A172 (cell line): ENCODE measurements around the gene TMEM231. TPM values are rescaled to one million over a fixed set of nuclear protein-coding genes. Genes with fewer than 3 reads are reported as not detected.
"Not testable (repeated sequence)": the region's sequence is repeated elsewhere in the genome, so short reads cannot be mapped to it uniquely, and the experiment has no call there.

ENCODE experiments used
- DNase-seq: peaks from one replicate; pipeline ENCODE4 v3.0.0-alpha.2; 2015; ENCODE audit warnings: low spot score
- total RNA-seq: library from RNA; depleted of rRNA; stranded (reverse); fragments of >200 nt; shearing (Covaris generic); gene quantifications from 2 replicates; pipeline ENCODE4 v1.2.3, GENCODE V29; 2014

Gene TMEM231
- total RNA-seq, 1 experiment from 2014 or later: 13.7 TPM

DNA sequence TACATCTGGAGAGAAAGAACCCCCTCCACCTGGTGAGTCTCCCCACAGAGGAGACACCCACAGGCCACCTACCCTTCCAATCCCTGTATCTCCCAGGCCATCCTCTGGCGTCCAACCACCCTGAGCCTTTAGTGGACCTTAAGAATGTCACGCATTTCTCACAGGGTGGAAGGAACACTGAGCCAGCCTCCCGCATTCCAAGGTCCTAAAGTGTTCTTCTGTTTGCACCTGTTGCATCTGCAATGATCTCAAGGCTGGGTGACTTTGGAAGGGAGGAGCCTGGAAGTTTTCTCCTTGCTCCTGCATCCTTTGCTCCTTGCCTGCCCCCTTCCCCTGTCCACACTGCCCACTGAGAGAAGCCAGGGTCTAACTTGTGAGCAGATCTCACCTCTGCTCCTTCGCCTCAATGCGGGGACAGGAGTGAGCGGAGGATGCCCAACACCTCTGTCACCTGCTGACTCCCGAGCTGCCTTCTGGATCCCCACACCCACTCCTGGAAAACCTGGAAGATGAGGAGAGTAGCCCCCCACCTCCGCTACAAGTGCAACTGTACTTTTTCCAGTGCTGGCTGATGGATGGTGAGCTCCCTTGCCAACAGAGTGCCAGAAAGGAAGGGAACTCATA, 23.8 kb downstream of the TMEM231 start:
- DNase-seq: no peak

DNA sequence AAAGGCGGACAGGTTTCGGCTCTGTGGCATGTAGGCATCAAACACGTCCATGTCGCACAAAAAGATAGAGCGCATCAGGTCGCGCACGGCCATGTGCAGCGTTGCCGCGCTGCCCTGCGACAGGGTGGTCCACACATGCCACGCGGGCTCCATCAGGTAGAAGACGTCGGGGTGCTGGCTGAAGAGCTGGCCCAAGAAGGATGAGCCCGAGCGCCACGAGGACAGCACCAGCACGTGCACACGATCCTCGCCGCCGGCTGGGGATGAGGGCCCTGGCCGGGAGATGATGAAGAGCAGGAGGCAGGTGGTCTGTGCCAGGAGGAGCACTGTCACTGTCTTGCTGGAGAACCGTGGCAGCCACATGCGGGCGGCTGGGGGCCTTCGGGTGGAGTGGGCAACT, 26.1 kb downstream of the TMEM231 start:
- DNase-seq: no peak

DNA sequence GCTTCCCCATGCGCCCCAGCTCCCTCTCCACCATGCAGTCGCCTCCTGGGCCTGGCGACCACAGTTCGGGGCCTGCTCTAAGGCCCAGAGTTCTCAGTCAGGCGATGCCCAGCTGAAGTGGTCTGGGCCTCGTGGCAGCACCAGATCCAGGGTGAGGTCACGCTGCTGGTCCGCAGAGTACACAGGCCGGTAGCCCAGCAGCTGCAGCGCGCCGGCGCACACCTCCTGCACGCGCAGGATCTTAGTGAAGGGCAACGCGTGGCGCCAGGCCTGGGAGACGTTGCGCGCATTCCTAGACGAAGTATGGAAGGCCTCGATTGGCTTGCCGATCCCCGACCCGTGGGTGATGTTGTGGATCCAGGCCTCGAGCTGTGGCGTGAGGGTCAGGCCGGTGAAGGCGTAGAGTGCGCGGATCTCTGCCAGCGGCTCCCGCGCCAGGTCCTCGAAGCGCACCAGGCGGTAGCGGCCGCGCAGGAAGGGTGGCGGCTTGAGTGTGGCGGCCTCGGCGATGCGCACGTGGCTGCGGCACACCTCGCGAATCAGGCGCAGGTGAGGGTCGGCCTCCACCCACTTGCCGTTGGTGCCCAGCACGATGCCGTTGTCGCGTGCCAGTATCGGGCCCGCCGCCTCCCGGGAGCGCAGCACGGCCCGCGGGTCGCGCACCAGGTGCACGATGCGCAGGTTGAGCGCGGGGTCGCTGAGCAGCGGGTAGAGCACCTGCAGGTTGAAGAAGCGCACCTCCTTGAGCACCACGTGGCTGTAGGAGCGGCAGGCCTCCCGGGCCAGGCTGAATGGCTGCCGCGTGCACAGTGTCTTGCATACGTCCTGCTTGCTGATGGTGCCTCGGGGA, 26.8 kb downstream of the TMEM231 start:
- no peak for DNase-seq

DNA sequence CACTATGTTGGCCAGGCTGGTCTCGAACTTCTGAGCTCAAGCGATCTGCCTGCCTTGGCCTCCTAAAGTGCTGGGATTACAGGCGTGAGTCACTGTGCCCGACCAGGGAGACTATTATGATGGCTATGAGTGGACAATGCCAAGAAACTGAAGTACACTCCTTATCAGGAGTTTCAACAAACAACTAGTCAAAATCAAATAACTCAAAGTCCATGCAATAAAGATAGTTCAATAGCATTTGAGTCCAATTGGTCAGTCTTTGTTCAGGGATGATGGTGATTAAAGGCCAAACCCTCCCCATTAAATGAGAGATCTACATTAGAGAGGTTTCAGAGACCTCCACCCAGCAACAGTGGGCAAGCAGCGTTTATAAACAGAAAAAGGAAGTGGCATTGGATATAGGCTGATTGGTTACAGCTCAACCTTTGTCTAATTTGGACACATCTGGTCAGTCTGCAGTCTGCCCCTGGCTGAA, 28.2 kb downstream of the TMEM231 start:
- no peak for DNase-seq

DNA sequence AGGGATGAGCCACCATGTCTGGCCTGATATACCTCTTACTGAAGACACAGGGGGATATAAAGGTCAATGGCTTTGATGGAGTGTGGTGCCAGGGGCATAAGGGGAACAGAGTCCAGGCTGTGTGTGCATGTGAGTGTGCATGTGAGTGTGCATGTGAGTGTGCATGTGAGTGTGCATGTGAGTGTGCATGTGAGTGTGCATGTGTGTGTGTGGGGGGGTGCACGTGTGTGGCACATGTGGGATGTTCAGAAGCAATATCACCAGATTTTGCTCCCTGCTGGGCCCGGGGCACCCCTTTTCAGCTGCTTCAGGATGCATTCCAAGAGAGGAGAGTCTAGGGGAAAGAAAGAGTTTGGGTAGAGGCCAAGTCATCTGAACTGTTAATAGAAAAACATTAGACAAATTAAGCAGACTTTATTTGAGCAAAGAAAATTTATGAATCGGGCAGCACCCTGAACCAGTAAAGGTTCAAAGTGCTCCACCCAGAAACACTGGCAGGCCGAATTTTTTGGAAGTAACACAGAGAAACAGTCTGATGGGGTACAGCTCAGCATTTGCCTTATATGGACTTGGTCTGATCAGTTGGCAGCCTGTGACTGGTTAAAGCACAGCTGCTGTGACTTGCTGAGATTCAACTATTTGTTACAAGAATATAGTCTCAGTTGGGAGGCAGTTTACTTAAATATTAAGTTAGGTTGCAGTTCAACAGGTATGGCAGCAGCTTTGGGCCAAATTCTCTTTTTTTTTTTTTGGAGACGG, 29.8 kb downstream of the TMEM231 start:
- DNase-seq: no peak

DNA sequence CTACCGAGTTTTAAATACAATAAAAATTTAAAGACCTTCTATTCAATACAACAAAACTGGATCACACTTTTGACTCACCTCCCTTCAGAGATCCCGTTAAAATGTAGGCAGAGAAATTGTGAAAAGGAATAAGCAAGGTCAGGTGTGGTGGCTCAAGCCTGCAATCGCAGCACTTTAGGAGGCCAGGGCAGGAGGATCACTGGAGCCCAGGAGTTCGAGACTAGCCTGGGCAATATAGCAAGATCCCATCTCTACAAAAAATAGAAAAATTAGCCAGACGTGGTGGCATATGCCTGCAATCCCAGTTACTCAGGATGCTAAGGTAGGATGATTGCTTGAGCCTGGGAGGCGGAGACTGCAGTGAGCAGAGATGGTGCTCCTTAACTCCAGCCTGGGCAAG, 36.9 kb downstream of the TMEM231 start:
- no peak for DNase-seq

DNA sequence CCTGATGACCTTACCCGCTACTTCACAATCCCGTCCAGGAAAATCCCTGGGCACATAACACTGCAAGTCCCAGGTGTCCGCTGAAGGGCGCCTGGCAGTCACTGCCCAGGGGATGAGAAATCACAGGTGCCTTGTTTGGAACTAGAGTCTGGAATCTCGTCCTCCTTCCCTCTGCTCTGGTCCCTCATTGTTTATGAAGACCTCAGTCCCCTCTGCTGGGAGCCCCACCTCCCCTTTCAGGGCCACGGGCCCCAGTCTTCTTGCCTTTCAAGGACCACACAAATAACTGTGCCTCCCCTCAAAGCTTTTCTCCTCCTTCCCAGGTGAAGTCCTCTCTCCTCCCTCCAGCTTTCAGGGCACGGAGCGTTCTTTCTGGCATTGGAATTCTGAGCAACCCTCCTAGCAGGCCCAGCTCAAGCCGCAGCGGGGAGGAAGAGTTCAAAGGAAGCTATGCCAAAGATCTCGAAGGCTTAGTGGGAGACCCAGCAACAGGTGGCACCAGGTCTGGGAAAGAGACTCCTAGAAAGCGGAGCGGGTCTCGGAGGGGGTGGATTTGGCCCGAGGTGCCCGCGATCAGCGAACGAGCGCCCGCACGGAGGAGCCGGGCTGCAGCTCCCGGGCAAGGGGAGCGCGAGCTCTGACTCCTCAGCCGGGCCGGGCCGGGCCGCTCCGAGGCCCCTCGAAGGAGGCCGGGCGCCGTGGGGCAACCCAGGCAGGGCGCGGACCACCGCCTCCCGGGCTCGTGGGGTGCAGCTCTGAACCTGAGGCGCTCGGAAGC, 39.7 kb downstream of the TMEM231 start:
- DNase-seq: peak; percentile 7

DNA sequence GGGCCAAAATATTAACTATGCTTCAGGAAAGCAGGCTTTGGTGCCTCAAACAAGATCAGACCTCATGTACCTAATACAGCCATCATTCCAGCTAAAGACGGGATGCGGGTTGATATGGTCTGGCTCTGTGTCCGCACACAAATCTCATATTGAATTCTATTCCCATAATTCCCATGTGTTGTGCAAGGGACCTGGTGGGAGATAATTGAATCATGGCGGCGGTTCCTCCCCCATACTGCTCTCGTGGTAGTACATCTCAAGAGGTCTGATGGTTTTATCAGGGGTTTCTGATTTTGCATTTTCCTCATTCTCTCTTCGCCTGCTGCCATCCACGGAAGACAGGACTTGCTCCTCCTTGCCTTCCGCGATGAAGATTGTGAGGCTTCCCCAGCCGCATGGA, 41.8 kb downstream of the TMEM231 start:
- no peak for DNase-seq

DNA sequence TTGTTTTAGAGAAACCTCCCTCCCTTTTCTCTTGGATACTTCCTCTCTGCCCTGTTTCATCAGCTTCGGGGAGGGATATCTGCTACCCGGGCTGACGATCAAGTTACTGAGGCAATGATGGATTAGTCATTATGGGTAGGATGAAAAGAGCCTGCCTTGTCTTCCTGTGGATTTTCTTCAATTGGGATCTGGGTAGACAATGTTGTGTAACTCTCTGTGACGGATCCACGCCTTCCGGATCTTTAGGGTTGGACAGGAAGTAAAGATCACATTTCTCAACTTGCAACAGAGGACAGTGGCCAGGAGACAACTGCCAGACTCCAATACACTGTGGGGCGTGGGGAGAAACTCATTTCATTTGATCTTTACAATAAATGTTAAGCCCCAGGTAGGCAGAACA, 49.5 kb downstream of the TMEM231 start:
- peak; percentile 35 for DNase-seq

DNA sequence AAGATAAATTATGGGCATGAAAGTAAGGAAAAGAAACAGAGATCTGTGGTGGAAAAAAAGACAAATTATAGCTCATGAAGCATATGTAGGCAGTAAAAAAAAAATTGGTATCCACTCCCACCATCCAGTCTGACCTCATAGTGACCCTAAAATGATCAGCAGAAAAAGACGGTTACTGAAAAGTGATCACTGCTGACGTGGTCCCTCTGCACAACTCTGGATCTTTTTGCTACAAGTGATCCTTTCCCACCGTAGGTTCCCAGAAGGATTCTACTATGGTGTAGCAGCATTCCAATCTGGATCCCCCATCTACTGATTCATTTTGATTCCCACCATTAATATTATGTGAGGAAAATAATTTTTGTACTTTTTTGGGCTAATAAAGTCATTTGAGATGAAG, 49.9 kb downstream of the TMEM231 start:
- DNase-seq: no peak

DNA sequence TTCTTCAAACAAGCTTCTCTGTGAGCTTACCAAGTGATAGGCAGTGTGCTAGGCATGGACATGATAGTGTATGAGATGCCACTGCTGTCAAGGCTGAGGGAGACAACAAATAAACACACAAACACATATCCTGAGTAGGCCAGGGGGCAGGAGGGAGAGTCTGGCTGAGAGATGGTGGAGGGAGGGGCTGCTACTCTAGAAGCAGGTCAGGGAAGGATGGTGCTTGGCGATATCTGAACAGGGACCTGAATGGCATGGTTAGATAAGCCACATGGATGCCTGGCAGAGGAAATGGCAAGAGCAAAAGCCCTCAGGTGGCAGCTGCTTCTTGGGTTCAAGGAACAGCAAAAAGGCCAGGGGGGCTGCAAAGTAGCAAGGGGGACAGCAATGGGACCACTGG, 52.3 kb downstream of the TMEM231 start:
- DNase-seq: no peak

DNA sequence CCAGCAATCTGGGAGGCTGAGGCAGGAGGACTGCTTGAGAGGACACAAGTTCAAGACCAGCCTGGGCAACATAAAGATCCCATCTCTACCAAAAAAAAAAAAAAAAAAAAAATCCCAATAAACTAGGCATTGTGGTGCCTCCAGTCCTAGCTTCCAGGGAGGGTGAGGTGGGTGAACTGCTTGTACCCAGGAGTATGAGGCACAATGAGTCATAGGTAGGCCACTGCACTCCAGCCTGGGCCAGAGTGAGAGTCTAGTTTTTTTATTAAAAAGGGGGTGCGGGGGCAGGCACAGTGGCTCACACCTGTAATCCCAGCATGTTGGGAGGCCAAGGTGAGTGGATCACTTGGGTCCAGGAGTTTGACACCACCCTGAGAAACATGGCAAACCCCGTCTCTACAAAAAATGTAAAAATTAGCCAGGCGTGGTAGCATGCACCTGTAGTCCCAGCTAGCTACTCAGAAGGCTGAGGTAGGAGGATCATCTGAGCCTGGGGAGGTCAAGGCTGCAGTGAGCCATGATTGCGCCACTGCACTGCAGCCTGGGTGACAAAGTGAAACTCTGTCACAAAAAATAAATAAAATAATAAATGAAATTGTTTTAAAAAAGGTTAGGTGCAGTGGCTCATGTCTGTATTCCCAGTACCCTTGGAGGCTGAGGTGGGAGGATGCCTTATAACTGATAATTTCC, 53.0 kb downstream of the TMEM231 start:
- no peak for DNase-seq

DNA sequence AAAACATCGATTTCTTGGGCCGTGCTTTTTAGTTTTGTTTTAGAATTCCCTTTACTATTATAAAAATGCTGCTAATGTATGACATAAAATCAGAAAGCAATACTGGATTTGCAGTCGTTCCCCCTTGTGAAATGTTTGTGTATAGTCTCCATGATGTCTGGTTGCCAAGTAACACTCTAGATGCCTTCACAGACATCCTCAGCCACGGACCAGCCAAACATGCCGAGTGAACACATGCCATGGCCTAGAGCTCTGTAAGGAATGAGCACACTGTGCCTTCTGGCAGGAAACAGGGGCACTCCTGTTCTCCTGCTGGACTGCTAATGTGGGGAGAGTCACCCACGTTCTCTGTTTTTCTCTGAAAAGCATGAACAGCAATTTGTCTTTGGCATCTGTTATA, 54.2 kb downstream of the TMEM231 start:
- not testable (repeated sequence) for DNase-seq

DNA sequence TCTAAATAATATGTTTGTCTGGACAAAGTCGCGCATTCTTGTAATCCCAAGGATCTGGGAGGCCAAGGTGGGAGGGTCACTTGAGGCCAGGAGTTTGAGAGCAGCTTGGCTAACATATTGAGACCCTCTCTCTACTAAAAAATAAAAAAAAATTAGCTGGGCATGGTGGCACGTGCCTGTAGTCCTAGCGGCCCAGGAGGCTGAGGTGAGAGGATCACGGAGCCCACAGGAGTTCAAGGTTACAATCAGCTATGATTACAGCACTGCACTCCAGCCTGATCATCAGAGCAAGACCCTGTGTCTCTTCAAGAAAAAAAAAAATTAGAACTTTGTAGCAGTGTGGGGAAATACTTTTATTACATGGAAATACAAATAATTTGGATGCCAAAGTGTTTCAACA, 54.7 kb downstream of the TMEM231 start:
- DNase-seq: no peak

DNA sequence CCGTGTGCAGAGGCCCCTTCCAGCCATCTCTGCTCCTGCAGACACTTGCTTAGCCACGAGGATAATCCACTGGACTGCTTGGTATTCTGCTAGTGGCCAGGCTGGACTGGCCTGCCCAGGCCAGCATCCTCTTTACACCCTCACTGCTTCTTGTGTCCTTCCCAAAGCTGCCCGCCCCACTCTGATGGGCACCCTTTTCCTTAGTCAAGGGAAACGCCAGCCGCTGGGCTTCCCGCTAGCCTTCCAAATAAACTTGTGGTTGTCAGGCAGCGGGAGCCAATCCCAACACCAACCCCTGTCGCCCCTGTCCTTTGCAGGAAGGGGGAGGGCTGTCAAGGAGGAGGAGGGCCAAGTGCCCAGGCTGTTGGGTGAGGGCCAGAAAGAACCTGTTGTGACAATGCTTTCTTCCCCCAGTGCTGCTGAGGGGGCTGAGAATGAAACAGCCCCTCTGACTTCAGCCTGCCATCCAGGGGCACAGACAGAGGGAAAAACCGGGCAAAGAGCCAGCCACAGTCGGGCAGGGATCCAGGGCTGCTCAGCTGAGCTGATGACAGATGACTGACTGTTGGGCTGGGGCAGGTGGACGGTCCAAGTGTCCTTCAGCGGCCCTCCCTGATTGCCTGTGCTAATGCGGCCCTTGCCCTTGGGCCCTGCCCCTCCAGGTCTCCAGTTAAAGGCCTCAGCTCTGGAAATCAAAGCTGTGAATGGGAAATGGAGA, 57.3 kb downstream of the TMEM231 start:
- peak; percentile 44 for DNase-seq

DNA sequence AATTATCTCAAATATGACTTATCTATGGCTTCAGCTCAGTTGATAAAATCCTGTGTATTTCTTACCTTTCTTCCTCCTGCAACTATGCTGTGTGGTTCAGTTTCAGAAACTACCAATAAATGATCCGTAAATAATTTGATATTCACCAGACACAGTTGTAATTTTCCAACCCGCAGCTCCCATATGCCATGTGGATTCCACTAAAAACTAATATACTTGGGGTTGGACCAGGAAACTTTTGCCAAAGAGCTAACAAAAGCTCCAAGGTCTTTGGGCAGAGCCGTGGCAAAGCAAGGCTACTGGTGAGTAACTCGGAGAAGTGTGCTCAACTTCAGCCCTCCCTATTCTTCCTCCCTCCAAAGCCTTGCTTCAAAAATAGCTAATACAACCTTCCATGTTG, 58.5 kb downstream of the TMEM231 start:
- no peak for DNase-seq

DNA sequence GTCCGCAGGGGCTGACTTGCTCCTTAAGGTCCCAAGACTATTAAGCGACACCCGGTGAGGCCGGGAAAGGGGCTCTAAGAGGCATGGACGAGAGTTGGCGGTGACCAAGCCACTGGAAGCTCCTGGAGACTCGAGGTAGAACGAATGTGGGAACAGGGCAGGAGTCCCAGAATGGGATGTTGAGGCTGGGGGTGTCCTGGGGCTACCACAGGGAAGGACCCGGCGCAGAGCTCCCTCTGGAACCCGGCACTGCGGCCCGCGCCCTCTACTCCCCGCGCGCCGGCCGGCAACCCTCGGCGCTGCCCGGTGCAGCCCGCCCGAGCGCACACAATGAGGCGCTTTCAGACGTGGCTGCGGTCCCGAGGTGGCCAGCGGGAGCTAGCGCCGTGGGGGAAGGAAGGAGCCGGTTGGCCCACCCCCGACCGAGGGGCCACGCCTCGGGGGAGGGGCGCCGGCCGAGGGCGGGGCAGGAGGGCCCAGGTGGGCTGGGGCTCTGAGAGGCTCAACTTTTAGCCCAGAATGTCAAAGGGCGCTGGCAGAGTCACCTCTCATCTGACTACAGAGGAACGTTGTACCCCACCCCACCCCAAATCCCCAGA, 60.9 kb downstream of the TMEM231 start, which contains the start of gene CHST6:
CHST6 (minus strand) TSS at position 366 of the 599 bp plus-strand sequence. CDS start 15,613 bp downstream, outside the sequence.
- no peak for DNase-seq

DNA sequence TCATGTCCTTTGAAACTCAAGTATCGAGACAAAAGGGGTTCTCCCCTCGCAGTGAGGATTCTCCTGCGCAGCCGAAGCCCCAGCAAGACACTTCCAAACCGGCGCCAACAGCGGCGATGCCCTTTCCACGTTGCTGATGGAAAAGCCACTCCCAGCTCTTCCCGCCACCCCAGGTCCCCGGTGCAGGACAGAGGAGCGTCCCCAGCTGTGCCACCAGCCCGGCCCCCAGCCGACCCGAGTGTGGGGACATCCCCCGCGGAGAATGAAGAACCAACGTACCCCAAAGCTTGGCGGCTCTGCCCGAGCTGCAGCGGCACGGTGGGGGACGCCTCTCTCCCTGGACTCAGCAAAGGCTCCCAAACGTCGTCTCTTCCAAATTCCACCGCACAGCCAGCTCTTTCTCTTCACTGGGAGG, 61.4 kb downstream of the TMEM231 start:
- DNase-seq: no peak

DNA sequence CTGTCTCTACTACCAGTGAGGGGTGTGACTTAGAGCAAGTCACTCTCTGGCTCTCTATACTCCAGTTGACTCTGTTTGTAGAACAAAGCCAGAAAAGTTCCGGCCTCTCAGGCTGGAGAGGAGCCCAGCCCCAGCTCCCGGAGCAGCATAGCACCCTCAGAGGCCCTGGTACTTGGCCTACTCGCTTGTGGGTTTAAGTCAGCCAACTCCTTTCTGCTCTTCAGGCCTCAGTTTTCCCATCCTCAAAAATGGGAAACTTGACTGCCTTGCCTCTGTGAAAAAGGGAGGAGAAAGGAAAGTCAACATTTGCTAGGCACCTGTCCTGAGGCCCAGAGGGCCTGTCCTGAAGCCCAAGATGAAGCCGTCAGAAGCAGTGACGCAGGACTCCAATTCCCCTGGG, 61.9 kb downstream of the TMEM231 start:
- DNase-seq: no peak

DNA sequence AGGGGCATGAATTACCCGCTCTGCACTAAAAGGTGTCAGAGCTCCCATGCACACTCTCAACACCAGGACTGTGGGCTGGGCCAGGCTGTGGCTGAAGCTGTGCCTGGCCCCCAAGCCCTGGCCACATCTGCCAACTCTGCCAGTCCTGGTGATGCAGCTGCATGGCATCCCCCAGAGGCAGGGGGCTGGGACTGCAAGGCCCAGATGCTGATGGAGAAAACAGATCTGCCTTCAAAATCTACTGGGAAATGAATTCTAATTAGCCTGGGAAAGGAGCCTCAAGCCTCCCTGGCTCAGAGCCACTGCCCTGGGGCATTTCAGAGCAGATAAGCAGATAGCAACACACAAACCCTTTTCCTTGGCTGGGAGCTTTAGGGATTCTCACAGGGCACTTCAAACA, 64.2 kb downstream of the TMEM231 start:
- DNase-seq: peak; percentile 79
